WI38 (cell line): ENCODE data around the gene NPY4R.
"Not testable (repeated sequence)": the region's sequence is repeated elsewhere in the genome, so short reads cannot be mapped to it uniquely, and the experiment has no call there.

Experiments
- H3K4me3 ChIP-seq: 2 replicates; pipeline ENCODE4 v1.5.1; 2011; ENCODE audit warnings: low read depth, mild to moderate bottlenecking, control low read depth, low read length
- CTCF ChIP-seq: IDR thresholded peaks from 2 replicates; pipeline ENCODE4 v1.5.1; 2012; ENCODE audit warnings: low read depth, mild to moderate bottlenecking, control low read depth, low read length

NPY4R gene, protein sequence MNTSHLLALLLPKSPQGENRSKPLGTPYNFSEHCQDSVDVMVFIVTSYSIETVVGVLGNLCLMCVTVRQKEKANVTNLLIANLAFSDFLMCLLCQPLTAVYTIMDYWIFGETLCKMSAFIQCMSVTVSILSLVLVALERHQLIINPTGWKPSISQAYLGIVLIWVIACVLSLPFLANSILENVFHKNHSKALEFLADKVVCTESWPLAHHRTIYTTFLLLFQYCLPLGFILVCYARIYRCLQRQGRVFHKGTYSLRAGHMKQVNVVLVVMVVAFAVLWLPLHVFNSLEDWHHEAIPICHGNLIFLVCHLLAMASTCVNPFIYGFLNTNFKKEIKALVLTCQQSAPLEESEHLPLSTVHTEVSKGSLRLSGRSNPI

DNA sequence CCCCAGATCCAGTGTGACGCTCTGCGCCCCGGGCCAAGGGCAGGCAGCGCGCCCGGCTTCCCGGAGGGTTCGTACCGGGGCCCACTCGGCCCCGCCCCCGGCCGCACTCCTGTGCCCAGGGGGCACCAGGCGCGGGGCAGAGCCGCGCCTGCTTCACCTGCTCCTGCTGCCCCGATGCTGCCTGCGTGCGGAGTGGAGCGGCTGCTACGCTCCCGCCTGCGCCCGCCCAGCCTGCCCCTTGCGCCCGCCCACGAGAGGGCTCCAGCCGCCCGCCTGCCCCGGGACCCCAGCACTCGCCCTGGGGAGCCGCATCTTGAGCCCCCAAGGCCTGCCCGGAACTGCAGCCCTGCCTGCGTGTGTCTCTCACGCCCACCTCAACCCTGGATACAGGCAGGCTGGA lies at the start of gene NPY4R:
Gene NPY4R (minus strand): TSS at position 194 of the 400 bp plus-strand sequence. CDS start 3,323 bp downstream, outside the sequence.
- not testable (repeated sequence) for H3K4me3 ChIP-seq

GRCh38 chr10:46515366-46515765 lies 49.6 kb upstream of the NPY4R start:
- no peak for TF ChIP-seq CTCF
- H3K4me3 ChIP-seq, result no peak overlapping the region

DNA sequence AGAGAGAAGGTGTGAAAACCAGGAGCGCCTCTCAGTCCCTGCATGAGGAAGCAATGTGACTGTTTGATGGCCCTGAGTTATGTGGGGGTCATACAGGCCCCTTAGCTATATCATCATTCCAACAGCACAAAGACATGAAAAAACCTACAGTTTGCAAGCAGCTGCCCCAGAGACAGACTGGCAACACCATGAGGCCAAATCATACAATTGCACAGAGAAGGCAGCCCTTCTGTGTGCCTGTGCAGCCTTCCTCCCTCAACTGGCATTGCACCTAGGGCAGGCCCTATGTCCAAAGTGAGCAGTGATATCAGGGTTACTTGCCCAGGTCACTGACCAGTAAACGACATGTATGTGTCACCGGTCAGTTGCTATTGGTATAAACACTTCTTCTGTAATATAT lies 49.1 kb upstream of the NPY4R start:
- no peak for TF ChIP-seq CTCF
- H3K4me3 ChIP-seq, result no peak overlapping the region

GRCh38 chr10:46514431-46514861 lies 48.7 kb upstream of the NPY4R start:
- TF ChIP-seq CTCF, result no peak
- H3K4me3 ChIP-seq, result no peak overlapping the region

GRCh38 chr10:46513333-46513732 lies 47.6 kb upstream of the NPY4R start:
- not testable (repeated sequence) for H3K4me3 ChIP-seq

GRCh38 chr10:46512725-46513124 lies 47.0 kb upstream of the NPY4R start:
- H3K4me3 ChIP-seq, result not testable (repeated sequence)

GRCh38 chr10:46512002-46512401 lies 46.2 kb upstream of the NPY4R start:
- H3K4me3 ChIP-seq, result not testable (repeated sequence)

- H3K4me3 ChIP-seq, result not testable (repeated sequence)
Measured at GRCh38 chr10:46499990-46500389, 34.2 kb upstream of the NPY4R start.

DNA sequence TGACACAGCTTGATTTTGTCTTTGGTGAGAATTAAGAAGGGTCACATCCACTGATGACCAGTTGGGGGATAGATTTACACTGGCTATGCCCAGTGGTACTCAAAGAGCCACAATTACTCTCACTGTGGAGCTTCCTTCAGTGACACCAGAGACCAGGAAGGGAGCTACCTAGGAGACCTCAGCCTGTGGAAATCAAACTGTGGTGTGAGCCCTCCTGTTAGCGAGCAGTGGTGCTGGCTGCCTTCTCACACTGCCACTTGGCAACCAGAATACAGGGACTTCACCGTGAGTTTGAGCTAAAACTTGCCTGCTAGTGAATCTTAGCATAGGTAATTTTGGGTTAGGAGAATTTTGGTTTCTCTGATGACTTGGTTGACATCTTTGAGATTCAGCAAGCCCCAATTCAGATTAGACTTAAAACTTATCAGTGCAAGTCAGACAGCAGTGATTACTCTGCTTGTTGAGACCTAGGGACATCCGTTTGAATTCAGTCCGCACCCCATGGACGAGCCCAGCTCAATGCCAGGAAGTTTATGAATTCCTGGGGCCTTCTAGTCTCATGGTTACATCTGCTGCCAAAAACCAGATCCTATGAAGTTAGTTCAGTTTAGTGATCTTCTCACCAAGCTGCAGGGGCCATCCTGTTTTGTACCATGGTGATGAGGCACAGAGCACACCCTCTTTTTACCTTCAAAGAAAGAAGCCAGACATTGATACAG lies 33.4 kb upstream of the NPY4R start:
- H3K4me3 ChIP-seq, result not testable (repeated sequence)

- H3K4me3 ChIP-seq, result not testable (repeated sequence)
Measured at GRCh38 chr10:46497878-46498277, 32.1 kb upstream of the NPY4R start.

DNA sequence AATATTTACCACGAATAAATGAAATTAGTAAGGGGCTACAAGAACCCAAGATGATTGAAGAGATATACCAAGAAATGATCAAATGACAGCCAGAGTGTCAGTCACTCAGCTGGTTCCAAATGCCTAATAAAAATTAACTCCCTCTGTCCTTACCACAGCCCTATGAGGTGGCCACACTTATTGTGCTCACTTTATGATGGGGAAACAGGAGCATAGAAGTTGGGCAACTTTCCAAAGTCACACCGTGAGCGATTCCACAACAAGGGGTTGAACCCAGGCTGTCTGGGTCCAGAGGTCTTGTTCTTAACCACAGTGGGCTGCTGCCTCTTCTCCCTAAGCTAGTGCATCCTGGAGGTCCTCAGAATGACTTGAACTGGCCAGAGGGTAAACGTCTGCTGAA lies 31.6 kb upstream of the NPY4R start:
- not testable (repeated sequence) for H3K4me3 ChIP-seq

DNA sequence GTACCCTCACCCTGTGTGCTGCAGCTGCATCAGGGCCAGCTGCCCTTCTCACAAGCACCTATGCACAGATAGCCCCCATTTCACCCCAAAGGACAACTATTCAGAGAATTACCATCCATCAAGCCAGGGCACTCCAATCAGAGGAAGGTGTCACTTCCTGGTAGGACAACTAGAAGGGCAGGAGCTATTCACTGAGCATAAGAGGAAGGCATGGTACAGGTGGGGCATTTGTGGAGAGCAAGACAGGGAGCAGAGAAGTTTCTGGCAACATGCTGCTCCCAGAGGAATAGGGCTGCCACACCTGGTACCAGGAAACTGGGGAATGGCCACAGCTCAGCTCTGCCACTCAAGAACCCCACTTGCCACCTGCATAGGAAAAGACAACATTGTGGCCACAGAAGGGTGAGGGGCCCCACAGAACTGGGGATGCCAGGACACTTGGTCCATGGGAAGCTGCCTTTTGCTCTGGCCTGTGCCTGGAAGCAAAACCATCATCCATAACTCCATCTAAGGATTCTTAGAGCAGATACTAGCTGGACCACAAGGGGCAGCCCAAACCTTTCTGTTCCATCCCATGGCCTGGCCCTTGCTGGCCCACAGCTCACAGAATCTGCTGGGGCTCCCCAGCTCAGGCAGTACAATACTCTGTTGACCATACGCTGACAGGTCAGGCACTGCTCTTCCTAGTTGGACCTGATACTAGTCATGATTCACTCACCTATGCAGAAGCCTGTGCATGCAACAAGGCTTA lies 25.8 kb upstream of the NPY4R start:
- not testable (repeated sequence) for H3K4me3 ChIP-seq

GRCh38 chr10:46490285-46490684 lies 24.5 kb upstream of the NPY4R start:
- H3K4me3 ChIP-seq, result not testable (repeated sequence)

GRCh38 chr10:46486459-46486858 lies 20.7 kb upstream of the NPY4R start:
- H3K4me3 ChIP-seq, result not testable (repeated sequence)

- not testable (repeated sequence) for H3K4me3 ChIP-seq
Measured at GRCh38 chr10:46474746-46475320, 9.1 kb upstream of the NPY4R start.

GRCh38 chr10:46473758-46474157 lies 8.0 kb upstream of the NPY4R start:
- H3K4me3 ChIP-seq, result not testable (repeated sequence)
